ENCODE results near the gene ITLN1.

ITLN1 gene

GRCh38 chr1:160853014-160853413, 32.0 kb downstream of the ITLN1 start:
- no peak for DNase-seq

DNA sequence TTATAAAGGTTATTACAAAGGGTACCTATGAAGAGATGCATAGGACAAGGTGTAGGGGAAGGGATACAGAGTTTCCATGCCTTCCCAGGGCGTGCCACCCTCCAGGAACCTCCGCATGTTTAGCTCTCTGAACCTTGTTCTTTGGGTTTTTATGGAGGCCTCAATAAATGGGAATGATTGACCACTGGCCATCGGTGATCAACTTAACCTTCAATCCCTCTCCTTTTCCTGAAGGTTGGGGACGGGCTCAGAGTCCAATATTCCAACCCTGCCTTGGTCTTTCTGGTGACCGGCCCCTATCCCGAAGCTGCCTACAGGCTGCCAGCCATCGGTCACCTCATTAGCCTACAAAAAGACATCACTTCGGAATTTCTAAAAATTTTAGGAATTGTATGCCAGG, 34.0 kb downstream of the ITLN1 start:
- DNase-seq = no peak

DNA sequence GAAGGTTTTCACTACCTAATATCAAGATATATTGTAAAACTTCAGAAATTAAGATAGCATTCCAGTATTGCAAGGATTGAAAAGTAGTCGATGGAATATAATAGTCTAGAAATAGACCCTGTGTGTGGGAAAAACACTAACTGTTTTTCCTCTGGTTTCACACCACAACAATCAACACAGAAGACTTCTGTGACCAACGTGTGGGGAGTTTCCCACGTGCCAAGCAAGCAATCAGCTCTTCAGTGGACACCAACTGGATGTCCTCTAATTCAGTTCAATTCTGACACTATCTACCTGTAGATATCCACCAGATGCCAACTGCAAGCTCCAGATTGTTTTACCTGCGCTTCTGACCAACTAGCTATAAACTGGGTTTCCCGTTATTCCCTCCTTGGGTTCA, 34.4 kb downstream of the ITLN1 start:
- DNase-seq = no peak

- DNase-seq = no peak
These were observed 38.7 kb downstream of the ITLN1 start for GRCh38 chr1:160846281-160846680.

- DNase-seq = no peak
These were observed 40.3 kb downstream of the ITLN1 start for GRCh38 chr1:160844447-160845232.

DNA sequence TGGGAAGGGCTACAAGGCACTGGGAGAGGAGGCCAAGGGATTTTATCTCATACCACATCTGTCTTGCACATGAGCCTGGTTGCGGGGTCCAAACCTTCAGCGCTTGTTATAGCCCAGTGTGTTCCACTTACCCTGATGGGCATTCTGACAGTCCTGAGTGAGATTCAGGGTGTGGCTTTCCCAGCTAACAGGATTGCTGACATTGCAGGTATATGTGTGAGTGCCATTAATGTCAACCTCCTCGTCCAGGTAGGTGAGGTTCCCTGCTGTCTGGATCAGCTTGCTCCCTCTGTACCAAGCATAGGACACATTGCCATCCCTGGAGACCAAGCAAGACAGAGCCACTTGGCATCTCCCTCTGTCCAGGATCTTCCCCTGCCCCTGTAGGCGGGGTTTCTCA, 43.9 kb downstream of the ITLN1 start:
- DNase-seq = no peak

- no peak for DNase-seq
These were observed 45.2 kb downstream of the ITLN1 start for GRCh38 chr1:160839746-160840145.

- no peak for DNase-seq
These were observed 46.1 kb downstream of the ITLN1 start for GRCh38 chr1:160838888-160839287.

DNA sequence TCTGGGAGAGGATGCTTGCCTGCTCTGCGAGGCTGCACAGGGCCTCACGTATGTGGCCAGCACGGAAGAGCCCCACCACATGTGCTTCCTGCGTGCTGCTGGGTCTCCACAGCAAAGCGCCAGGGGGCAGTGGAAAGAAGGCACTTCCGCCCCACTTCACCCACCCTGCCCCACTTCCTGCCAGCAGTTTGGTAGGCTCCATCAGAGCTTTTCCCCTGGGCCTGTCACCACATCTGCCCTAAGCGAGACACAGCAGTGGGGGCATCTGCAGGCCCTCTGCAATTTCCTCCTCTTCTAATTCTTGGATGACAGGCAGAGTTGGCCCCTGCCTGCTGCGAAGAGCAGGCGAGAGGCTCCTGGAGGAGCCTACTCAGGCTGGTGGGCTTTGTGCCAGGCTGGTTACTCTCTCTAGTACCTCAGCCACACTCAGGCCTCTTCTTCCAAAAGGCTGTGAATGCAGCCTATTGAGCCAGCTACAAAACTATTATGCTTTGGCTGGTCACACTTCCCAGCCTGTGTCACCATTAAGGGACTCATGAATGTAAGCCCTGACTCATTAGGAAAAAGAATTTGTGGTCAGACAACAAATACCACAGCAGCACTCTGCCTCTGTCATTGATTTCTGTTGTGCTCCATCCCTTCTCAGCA, 47.3 kb downstream of the ITLN1 start:
- DNase-seq = no peak

DNA sequence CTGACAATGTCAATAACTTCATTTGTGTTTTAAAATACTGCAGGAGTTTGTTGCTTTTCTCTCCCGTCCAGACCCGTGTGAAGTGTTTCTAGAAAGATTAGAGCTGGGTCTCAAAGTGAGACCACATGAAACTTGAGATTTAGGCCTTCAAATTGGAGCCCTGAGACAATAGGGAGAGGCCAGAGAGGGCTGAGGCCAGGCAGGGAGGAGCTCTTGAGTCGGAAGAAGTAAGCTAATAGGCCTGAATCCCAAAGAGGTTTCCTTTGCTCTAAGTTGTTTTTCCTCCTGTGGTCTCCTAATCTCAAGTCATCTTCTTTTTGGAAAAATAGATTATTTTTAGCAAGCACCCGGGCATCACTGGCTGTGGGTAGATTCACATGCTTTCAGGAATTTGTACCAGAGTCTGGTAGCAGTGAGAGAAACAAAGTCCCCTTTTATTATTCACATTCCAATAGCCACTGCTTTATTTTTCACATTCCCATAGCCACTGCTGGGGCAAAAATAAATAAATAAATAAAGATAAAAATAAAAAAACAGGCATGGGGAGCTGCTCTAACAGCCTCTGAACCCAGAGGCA, 47.9 kb downstream of the ITLN1 start:
- DNase-seq = no peak

DNA sequence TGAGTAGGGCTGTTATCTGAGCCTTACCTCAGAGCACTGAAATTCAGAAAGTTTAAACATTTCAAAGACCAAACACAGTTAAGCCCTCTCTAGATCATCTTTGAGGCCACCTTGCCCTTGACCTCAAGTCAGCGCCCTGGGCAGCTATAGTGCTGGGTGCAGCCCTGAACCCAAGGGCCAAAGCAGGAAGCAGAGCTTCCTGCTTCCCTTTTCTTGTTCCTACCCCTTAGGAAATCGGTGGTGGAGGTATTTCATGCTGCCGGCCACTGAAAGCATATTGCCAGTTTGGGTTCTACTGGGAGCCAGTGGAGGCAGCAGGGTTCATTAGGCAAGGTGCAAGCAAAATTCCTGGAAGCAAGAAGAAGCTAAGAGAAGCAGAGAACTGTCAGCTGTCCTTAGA, 48.4 kb downstream of the ITLN1 start:
- DNase-seq = no peak

GRCh38 chr1:160835751-160836150, 49.2 kb downstream of the ITLN1 start:
- DNase-seq = no peak

DNA sequence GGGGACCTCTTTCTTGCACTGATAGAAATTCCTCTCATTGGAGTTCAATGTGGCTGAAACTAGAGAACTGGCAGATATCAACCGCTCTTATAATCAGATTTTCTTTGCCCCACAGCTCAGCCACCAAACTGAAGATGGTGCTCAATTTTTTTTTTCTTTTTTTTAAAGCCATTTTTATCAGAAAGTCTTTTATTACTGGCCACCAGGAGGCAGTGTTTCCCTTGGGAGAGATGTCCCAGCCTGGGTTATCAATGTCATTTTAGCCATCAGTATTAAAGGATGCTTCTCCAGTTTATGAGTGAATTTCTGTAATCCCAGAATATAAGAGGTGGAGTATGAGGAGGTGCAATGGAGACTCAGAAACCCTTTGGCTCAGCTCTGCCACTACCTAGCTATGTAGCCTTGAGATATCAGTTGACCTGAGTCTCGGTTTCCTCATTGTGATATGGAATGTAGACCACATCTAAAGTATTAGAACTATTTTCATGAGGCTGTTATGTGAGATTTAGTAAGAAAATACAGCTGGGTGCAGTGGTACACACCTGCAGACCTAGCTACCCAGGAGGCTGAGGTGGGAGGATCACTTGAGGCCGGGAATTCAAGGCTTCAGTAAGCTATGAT, 49.9 kb downstream of the ITLN1 start:
- DNase-seq = no peak

- DNase-seq = no peak
These were observed 54.4 kb downstream of the ITLN1 start for GRCh38 chr1:160830321-160831153.

GRCh38 chr1:160829766-160830165, 55.2 kb downstream of the ITLN1 start:
- no peak for DNase-seq

- DNase-seq = no peak
These were observed 57.6 kb downstream of the ITLN1 start for GRCh38 chr1:160827418-160827817.

DNA sequence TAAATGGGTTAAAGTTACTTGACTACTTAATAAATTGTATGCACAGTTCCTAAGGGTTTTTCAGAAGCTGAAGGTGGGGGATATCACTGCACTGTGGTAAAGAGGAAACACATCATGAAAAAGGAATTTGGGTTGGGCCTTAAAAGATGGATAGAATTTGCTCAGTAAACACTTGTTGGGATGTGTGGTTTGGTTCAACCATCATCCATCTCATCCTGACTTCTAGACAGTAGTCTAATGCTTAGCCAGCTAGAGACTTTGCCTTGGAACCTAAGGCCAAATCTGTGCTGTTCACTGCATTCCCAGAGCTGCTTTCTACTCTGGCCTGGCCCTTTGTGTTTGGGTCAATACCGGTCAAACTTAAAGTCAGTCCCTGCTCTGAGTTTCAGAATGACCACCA, 58.4 kb downstream of the ITLN1 start:
- DNase-seq = no peak

Measured in NCI-H2227 treated with DMSO at 0.1 percent for 48 hours (cell line).